ENCODE measurements around the gene C1orf35.

C1orf35 gene

GRCh38 chr1:228096416-228097332 is 6.5 kb downstream of the C1orf35 start:
- DNase-seq (ENCODE audit: low read depth, low spot score) = no peak
- TF ChIP-seq POLR2AphosphoS5 (IDR thresholded peaks at IDR 0.05; ENCODE audit: borderline replicate concordance, low read depth, low read length) = no peak
- TF ChIP-seq FOXP2 (optimal IDR thresholded peaks at IDR 0.05; ENCODE audit: control extremely low read depth, extremely low read length, insufficient read depth) = no peak
- TF ChIP-seq EZH2 (IDR thresholded peaks at IDR 0.05) = no peak
- H3K27ac ChIP-seq = no peak overlapping the region
- H3K9me3 ChIP-seq (ENCODE audit: low read depth, low read length) = no peaks in the 10 kb centered on the region
- peaks cover 68% of the 10 kb centered on the region for H3K36me3 ChIP-seq (ENCODE audit: insufficient read depth, low read length)
- no peak overlapping the region for H3K9ac ChIP-seq (ENCODE audit: insufficient read length)
- H3K4me3 ChIP-seq = no peak overlapping the region

- peaks cover 75% of the 10 kb centered on the region for H3K36me3 ChIP-seq (ENCODE audit: insufficient read depth, low read length)
- TF ChIP-seq EZH2 (IDR thresholded peaks at IDR 0.05) = no peak
- no peak overlapping the region for H3K4me3 ChIP-seq
- DNase-seq (ENCODE audit: low read depth, low spot score) = no peak
- no peak overlapping the region for H3K27ac ChIP-seq
- H3K9ac ChIP-seq (ENCODE audit: insufficient read length) = no peak overlapping the region
- H3K9me3 ChIP-seq (ENCODE audit: low read depth, low read length) = no peaks in the 10 kb centered on the region
Measured at GRCh38 chr1:228095938-228096337, 7.2 kb downstream of the C1orf35 start.

- no peak overlapping the region for H3K9ac ChIP-seq (ENCODE audit: insufficient read length)
- DNase-seq (ENCODE audit: low read depth, low spot score) = no peak
- no peak overlapping the region for H3K4me3 ChIP-seq
- TF ChIP-seq EZH2 (IDR thresholded peaks at IDR 0.05) = no peak
- no peak for TF ChIP-seq POLR2AphosphoS5 (IDR thresholded peaks at IDR 0.05; ENCODE audit: borderline replicate concordance, low read depth, low read length)
- TF ChIP-seq FOXP2 (optimal IDR thresholded peaks at IDR 0.05; ENCODE audit: control extremely low read depth, extremely low read length, insufficient read depth) = no peak
- no peak overlapping the region for H3K27ac ChIP-seq
- H3K36me3 ChIP-seq (ENCODE audit: insufficient read depth, low read length) = peaks cover 83% of the 10 kb centered on the region
- H3K9me3 ChIP-seq (ENCODE audit: low read depth, low read length) = no peaks in the 10 kb centered on the region
Measured at GRCh38 chr1:228095161-228095560, 8.0 kb downstream of the C1orf35 start.

GRCh38 chr1:228094432-228095016 is 8.6 kb downstream of the C1orf35 start:
- TF ChIP-seq EZH2 (IDR thresholded peaks at IDR 0.05) (no peak), FOXP2 (optimal IDR thresholded peaks at IDR 0.05; ENCODE audit: control extremely low read depth, extremely low read length, insufficient read depth) (no peak), POLR2AphosphoS5 (IDR thresholded peaks at IDR 0.05; ENCODE audit: borderline replicate concordance, low read depth, low read length) (no peak)
- Histone ChIP-seq H3K9ac (ENCODE audit: insufficient read length) (no peak overlapping the region), H3K4me3 (no peak overlapping the region), H3K36me3 (ENCODE audit: insufficient read depth, low read length) (peaks cover 83% of the 10 kb centered on the region), H3K27ac (no peak overlapping the region), H3K9me3 (ENCODE audit: low read depth, low read length) (no peaks in the 10 kb centered on the region)
- DNase-seq (ENCODE audit: low read depth, low spot score) = no peak

- Histone ChIP-seq H3K27ac (no peak overlapping the region), H3K9ac (ENCODE audit: insufficient read length) (no peak overlapping the region), H3K9me3 (ENCODE audit: low read depth, low read length) (no peaks in the 10 kb centered on the region), H3K36me3 (ENCODE audit: insufficient read depth, low read length) (peaks cover 83% of the 10 kb centered on the region), H3K4me3 (no peak overlapping the region)
- no peak for DNase-seq (ENCODE audit: low read depth, low spot score)
- TF ChIP-seq POLR2AphosphoS5 (IDR thresholded peaks at IDR 0.05; ENCODE audit: borderline replicate concordance, low read depth, low read length) = no peak
- no peak for TF ChIP-seq EZH2 (IDR thresholded peaks at IDR 0.05)
- TF ChIP-seq FOXP2 (optimal IDR thresholded peaks at IDR 0.05; ENCODE audit: control extremely low read depth, extremely low read length, insufficient read depth) = no peak
Measured at GRCh38 chr1:228093050-228093906, 9.8 kb downstream of the C1orf35 start.

- no peak overlapping the region for H3K4me3 ChIP-seq
- H3K9ac ChIP-seq (ENCODE audit: insufficient read length) = no peak overlapping the region
- no peak for DNase-seq (ENCODE audit: low read depth, low spot score)
- peaks cover 83% of the 10 kb centered on the region for H3K36me3 ChIP-seq (ENCODE audit: insufficient read depth, low read length)
- no peak for TF ChIP-seq EZH2 (IDR thresholded peaks at IDR 0.05)
- TF ChIP-seq FOXP2 (optimal IDR thresholded peaks at IDR 0.05; ENCODE audit: control extremely low read depth, extremely low read length, insufficient read depth) = no peak
- TF ChIP-seq POLR2AphosphoS5 (IDR thresholded peaks at IDR 0.05; ENCODE audit: borderline replicate concordance, low read depth, low read length) = no peak
- no peak overlapping the region for H3K27ac ChIP-seq
- no peaks in the 10 kb centered on the region for H3K9me3 ChIP-seq (ENCODE audit: low read depth, low read length)
Measured at GRCh38 chr1:228092342-228093049, 10.6 kb downstream of the C1orf35 start.

- H3K27ac ChIP-seq = no peak overlapping the region
- no peak overlapping the region for H3K9ac ChIP-seq (ENCODE audit: insufficient read length)
- peaks cover 87% of the 10 kb centered on the region for H3K36me3 ChIP-seq (ENCODE audit: insufficient read depth, low read length)
- no peak for DNase-seq (ENCODE audit: low read depth, low spot score)
- H3K9me3 ChIP-seq (ENCODE audit: low read depth, low read length) = no peaks in the 10 kb centered on the region
- TF ChIP-seq FOXP2 (optimal IDR thresholded peaks at IDR 0.05; ENCODE audit: control extremely low read depth, extremely low read length, insufficient read depth) (no peak), POLR2AphosphoS5 (IDR thresholded peaks at IDR 0.05; ENCODE audit: borderline replicate concordance, low read depth, low read length) (no peak), EZH2 (IDR thresholded peaks at IDR 0.05) (no peak)
- no peak overlapping the region for H3K4me3 ChIP-seq
Measured at GRCh38 chr1:228091084-228091483, 12.0 kb downstream of the C1orf35 start.

All from SK-N-MC (cell line).